Measurements from ENCODE around the gene DYDC2.

The DYDC2 gene

DNA sequence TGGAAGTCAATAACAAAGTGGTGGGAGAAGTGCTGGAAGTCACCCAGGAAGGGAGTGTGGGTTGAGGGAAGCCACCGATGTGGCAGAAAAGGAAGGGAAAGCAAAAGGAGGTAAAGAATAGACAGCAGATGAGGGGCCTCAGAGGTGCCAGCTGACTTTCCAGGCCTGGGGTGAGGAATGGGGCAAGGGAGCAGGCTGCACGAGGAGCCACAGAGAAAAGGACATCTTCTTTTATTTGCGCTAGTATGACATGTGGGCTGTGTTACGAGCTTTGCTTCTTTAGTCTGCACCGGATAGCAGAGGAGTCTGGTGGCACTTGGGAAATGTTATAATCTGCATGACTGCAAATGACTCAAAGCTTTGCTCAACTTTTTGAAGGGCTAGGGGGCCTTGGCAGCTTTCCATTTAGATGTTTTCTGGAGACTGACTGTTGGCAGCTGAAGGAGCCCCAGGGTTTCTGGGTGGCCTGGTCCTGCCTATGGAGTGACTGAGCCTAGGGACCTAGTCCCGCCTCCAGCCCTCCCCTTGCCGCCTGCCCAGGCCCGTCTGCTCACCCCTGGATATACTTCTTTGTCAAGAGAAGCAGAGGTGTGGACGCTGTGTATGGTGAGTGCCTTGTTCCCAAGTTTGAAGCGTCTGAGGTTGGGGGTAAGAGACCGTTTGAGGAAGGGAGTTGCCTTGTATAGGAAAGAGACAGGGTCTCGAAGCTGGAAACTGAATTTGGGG is 56.9 kb downstream of the DYDC2 start:
- ATAC-seq = peak; percentile 20; the same call in 2 of the 3 replicates
- TF ChIP-seq RARB (CRISPR knock-in tag; IDR thresholded peaks at IDR 0.05) = no peak
- TF ChIP-seq ZFP3 (CRISPR knock-in tag; IDR thresholded peaks at IDR 0.05) = peak; percentile 94

DNA sequence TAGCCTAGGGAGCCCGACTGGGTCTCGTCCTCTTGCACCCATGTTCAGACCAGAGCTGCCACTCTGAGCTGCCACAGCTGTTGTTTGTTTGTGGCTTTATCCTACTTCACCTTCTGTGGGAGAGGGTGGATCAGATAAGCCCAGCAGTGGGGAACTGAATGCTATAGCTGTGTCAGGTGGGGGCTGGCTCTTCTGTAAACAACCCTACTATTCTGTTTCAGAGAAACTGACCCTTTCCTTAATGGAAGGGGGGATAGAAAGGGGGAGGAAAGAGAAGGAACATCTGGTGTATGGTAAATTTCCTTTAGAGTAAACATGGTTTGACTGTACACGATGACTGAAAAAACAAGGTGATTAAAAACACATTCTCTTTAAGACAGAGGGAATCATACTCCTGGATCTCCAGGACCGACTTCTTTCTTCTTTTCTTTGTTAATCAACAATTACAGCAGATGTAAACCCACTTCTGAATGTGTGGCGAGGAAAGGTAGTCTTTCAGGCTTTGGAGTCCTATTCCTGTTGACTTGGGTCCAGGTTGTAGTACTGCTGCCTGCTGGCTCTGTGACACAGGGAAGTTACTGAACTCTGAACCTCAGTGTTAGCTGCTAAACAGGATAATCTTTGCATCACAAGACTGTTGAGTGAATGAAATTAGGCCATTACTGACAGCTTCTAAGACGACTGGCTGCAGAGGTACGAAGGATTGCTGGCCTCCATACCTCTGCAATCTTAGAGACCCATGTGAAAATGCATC is 57.7 kb downstream of the DYDC2 start:
- TF ChIP-seq ZFP3 (CRISPR knock-in tag; IDR thresholded peaks at IDR 0.05) (no peak), TCF4 (CRISPR knock-in tag; IDR thresholded peaks at IDR 0.05; ENCODE audit: borderline replicate concordance) (peak; percentile 59; the same call in 1 of the 2 replicates)

GRCh38 chr10:80415734-80416478 is 59.3 kb downstream of the DYDC2 start:
- peak; percentile 22; the same call in 1 of the 3 replicates for ATAC-seq
- no peak for TF ChIP-seq TCF4 (CRISPR knock-in tag; IDR thresholded peaks at IDR 0.05; ENCODE audit: borderline replicate concordance)
- no peak for TF ChIP-seq SNAI2 (CRISPR knock-in tag; IDR thresholded peaks at IDR 0.05)
- no peak for TF ChIP-seq ZNF565 (CRISPR knock-in tag; conservative IDR thresholded peaks at IDR 0.05; ENCODE audit: low read depth)
- no peak for TF ChIP-seq TOX (CRISPR knock-in tag; IDR thresholded peaks at IDR 0.05; ENCODE audit: borderline replicate concordance)
- TF ChIP-seq ZC3H10 (CRISPR knock-in tag; IDR thresholded peaks at IDR 0.05) = no peak
- TF ChIP-seq POU6F1 (CRISPR knock-in tag; IDR thresholded peaks at IDR 0.05; ENCODE audit: borderline replicate concordance, low read depth) = no peak
- TF ChIP-seq ESRRG (CRISPR knock-in tag; IDR thresholded peaks at IDR 0.05) = no peak
- no peak for TF ChIP-seq RARB (CRISPR knock-in tag; IDR thresholded peaks at IDR 0.05)
- no peak for TF ChIP-seq ARNTL (CRISPR knock-in tag; IDR thresholded peaks at IDR 0.05; ENCODE audit: borderline replicate concordance, low read depth)

More for the DNA sequence above, 57.7 kb downstream of the DYDC2 start:
- no peak for ATAC-seq

- ATAC-seq = peak; percentile 50; the same call in 2 of the 3 replicates
- TF ChIP-seq, protein P1, sequence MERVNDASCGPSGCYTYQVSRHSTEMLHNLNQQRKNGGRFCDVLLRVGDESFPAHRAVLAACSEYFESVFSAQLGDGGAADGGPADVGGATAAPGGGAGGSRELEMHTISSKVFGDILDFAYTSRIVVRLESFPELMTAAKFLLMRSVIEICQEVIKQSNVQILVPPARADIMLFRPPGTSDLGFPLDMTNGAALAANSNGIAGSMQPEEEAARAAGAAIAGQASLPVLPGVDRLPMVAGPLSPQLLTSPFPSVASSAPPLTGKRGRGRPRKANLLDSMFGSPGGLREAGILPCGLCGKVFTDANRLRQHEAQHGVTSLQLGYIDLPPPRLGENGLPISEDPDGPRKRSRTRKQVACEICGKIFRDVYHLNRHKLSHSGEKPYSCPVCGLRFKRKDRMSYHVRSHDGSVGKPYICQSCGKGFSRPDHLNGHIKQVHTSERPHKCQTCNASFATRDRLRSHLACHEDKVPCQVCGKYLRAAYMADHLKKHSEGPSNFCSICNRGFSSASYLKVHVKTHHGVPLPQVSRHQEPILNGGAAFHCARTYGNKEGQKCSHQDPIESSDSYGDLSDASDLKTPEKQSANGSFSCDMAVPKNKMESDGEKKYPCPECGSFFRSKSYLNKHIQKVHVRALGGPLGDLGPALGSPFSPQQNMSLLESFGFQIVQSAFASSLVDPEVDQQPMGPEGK (CRISPR knock-in tag; IDR thresholded peaks at IDR 0.05; ENCODE audit: borderline replicate concordance) = no peak
- TF ChIP-seq ESRRG (CRISPR knock-in tag; IDR thresholded peaks at IDR 0.05) (no peak), TOX (CRISPR knock-in tag; IDR thresholded peaks at IDR 0.05; ENCODE audit: borderline replicate concordance) (no peak), CSDC2 (CRISPR knock-in tag; IDR thresholded peaks at IDR 0.05) (no peak), PPARA (CRISPR knock-in tag; IDR thresholded peaks at IDR 0.05; ENCODE audit: borderline replicate concordance) (no peak), RARB (CRISPR knock-in tag; IDR thresholded peaks at IDR 0.05) (no peak), OSR1 (CRISPR knock-in tag; IDR thresholded peaks at IDR 0.05) (no peak), GLIS3 (CRISPR knock-in tag; IDR thresholded peaks at IDR 0.05) (no peak), CREB5 (CRISPR knock-in tag; IDR thresholded peaks at IDR 0.05; ENCODE audit: low read depth) (no peak), BACH2 (CRISPR knock-in tag; IDR thresholded peaks at IDR 0.05; ENCODE audit: borderline replicate concordance) (no peak), POU6F1 (CRISPR knock-in tag; IDR thresholded peaks at IDR 0.05; ENCODE audit: borderline replicate concordance, low read depth) (no peak), CSRNP3 (CRISPR knock-in tag; IDR thresholded peaks at IDR 0.05) (no peak), SNAI2 (CRISPR knock-in tag; IDR thresholded peaks at IDR 0.05) (no peak), ISL1 (CRISPR knock-in tag; IDR thresholded peaks at IDR 0.05) (no peak), ZFP3 (CRISPR knock-in tag; IDR thresholded peaks at IDR 0.05) (no peak), ZFP30 (CRISPR knock-in tag; IDR thresholded peaks at IDR 0.05) (no peak), ZC3H10 (CRISPR knock-in tag; IDR thresholded peaks at IDR 0.05) (no peak), ARNTL (CRISPR knock-in tag; IDR thresholded peaks at IDR 0.05; ENCODE audit: borderline replicate concordance, low read depth) (no peak)
- TF ChIP-seq, protein P2, sequence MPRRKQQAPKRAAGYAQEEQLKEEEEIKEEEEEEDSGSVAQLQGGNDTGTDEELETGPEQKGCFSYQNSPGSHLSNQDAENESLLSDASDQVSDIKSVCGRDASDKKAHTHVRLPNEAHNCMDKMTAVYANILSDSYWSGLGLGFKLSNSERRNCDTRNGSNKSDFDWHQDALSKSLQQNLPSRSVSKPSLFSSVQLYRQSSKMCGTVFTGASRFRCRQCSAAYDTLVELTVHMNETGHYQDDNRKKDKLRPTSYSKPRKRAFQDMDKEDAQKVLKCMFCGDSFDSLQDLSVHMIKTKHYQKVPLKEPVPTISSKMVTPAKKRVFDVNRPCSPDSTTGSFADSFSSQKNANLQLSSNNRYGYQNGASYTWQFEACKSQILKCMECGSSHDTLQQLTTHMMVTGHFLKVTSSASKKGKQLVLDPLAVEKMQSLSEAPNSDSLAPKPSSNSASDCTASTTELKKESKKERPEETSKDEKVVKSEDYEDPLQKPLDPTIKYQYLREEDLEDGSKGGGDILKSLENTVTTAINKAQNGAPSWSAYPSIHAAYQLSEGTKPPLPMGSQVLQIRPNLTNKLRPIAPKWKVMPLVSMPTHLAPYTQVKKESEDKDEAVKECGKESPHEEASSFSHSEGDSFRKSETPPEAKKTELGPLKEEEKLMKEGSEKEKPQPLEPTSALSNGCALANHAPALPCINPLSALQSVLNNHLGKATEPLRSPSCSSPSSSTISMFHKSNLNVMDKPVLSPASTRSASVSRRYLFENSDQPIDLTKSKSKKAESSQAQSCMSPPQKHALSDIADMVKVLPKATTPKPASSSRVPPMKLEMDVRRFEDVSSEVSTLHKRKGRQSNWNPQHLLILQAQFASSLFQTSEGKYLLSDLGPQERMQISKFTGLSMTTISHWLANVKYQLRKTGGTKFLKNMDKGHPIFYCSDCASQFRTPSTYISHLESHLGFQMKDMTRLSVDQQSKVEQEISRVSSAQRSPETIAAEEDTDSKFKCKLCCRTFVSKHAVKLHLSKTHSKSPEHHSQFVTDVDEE (CRISPR knock-in tag; IDR thresholded peaks at IDR 0.05) = no peak
These were observed 60.0 kb downstream of the DYDC2 start for GRCh38 chr10:80416479-80417098.
